HL-60/S4 treated with phorbol 12-myristate 13-acetate at 8.2 ng/mL for 4 days and 3 days (cell line): ENCODE data around the gene CARD19.

Source experiments
- in situ Hi-C: fragments of 300-500 bp; cut with MboI; formaldehyde crosslinking; loops from 2 replicates; pipeline ENCODE4 v1.15.0; 2022; ENCODE audit warnings: low sequenced_read_pairs

Gene CARD19

GRCh38 chr9:93149361-93149760 is 53.3 kb downstream of the CARD19 start:
- in situ Hi-C loops, result no loop called here

- in situ Hi-C loops, result loop anchor here (25.0 kb wide), 1 partner anchor 811 kb away; the partner anchor contains the start of gene BARX1
Observed at GRCh38 chr9:93151097-93151784, 55.2 kb downstream of the CARD19 start.

- in situ Hi-C loops, result loop anchor here (25.0 kb wide), 1 partner anchor 808 kb away; the partner anchor contains the start of gene BARX1
Observed at GRCh38 chr9:93154293-93154903, 58.4 kb downstream of the CARD19 start.

GRCh38 chr9:93155716-93156474 is 59.9 kb downstream of the CARD19 start:
- in situ Hi-C loops, result loop anchor here (25.0 kb wide), 1 partner anchor 806 kb away; the partner anchor contains the start of gene BARX1

GRCh38 chr9:93156475-93157008 is 60.5 kb downstream of the CARD19 start:
- in situ Hi-C loops, result loop anchor here (25.0 kb wide), 1 partner anchor 806 kb away; the partner anchor contains the start of gene BARX1

- in situ Hi-C loops, result loop anchor here (25.0 kb wide), 1 partner anchor 802 kb away; the partner anchor contains the start of gene BARX1
Observed at GRCh38 chr9:93159601-93160471, 63.8 kb downstream of the CARD19 start.

- in situ Hi-C loops, result loop anchor here (25.0 kb wide), 1 partner anchor 800 kb away; the partner anchor contains the start of gene BARX1
Observed at GRCh38 chr9:93161786-93162562, 66.0 kb downstream of the CARD19 start.
